Hepatocyte (in vitro differentiated cells): ENCODE data around the gene FRY. TPM values are rescaled to one million over a fixed set of nuclear protein-coding genes. Genes with fewer than 3 reads are reported as not detected.
A peak's percentile ranks its signal among the peaks of the same experiment; 100 is the strongest.

Source experiments
- DNase-seq: peaks from one replicate; pipeline ENCODE4 v3.0.0-alpha.2; 2016; ENCODE audit warnings: low spot score
- H2AFZ ChIP-seq: fragments of 200-600 bp; sonication (generic); 2 replicates; pipeline ENCODE4 v1.6.0; 2016; ENCODE audit warnings: antibody characterized with exemption, mild to moderate bottlenecking
- H3K27ac ChIP-seq: fragments of 200-600 bp; sonication (generic); 2 replicates; pipeline ENCODE4 v1.5.1; 2016; ENCODE audit warnings: mild to moderate bottlenecking
- H3K27me3 ChIP-seq: fragments of 200-600 bp; sonication (generic); 2 replicates; pipeline ENCODE4 v1.6.1; 2016
- H3K36me3 ChIP-seq: fragments of 200-600 bp; sonication (generic); replicated peaks from 2 replicates; pipeline ENCODE4 v1.5.1; 2016; ENCODE audit warnings: low read depth; ENCODE audit not compliant: insufficient read depth
- H3K4me1 ChIP-seq: fragments of 200-600 bp; sonication (generic); 2 replicates; pipeline ENCODE4 v1.5.1; 2016; ENCODE audit warnings: mild to moderate bottlenecking, moderate library complexity; ENCODE audit not compliant: insufficient read depth
- H3K4me2 ChIP-seq: fragments of 200-600 bp; sonication (generic); 2 replicates; pipeline ENCODE4 v1.6.0; 2016
- H3K4me3 ChIP-seq: fragments of 200-600 bp; sonication (generic); 2 replicates; pipeline ENCODE4 v1.5.1; 2016; ENCODE audit warnings: mild to moderate bottlenecking
- H3K79me2 ChIP-seq: fragments of 200-600 bp; sonication (generic); 2 replicates; pipeline ENCODE4 v1.6.0; 2017; ENCODE audit warnings: mild to moderate bottlenecking
- H3K9me2 ChIP-seq: fragments of 200-600 bp; sonication (generic); replicated peaks from 2 replicates; pipeline ENCODE4 v1.6.0; 2017; ENCODE audit warnings: mild to moderate bottlenecking; ENCODE audit not compliant: insufficient read depth
- H3K9me3 ChIP-seq: fragments of 200-600 bp; sonication (generic); 2 replicates; pipeline ENCODE4 v1.5.1; 2016; ENCODE audit warnings: low read depth, mild to moderate bottlenecking
- H4K20me1 ChIP-seq: fragments of 200-600 bp; sonication (generic); 2 replicates; pipeline ENCODE4 v1.6.0; 2016; ENCODE audit warnings: mild to moderate bottlenecking; ENCODE audit not compliant: insufficient read depth, poor library complexity, severe bottlenecking
- EZH2 ChIP-seq: fragments of 200-600 bp; sonication (generic); IDR thresholded peaks from 2 replicates; pipeline ENCODE4 v1.6.1; 2016; ENCODE audit warnings: antibody characterized with exemption, mild to moderate bottlenecking, borderline replicate concordance
- EZH2phosphoT487 ChIP-seq: fragments of 200-600 bp; sonication (generic); IDR thresholded peaks from one replicate; pipeline ENCODE4 v1.6.1; 2018; ENCODE audit warnings: antibody characterized with exemption, mild to moderate bottlenecking, low read depth, moderate library complexity; ENCODE audit not compliant: unreplicated experiment, severe bottlenecking
- WGBS: methylation state at CpG from one replicate; pipeline ENCODE4 v1.1.6; 2016; ENCODE audit warnings: low lambda C conversion rate; ENCODE audit errors: missing lambda C conversion rate; 5-methylcytosine and 5-hydroxymethylcytosine counted together
- polyA plus RNA-seq: library from polyadenylated mRNA; unstranded; fragments of >200 nt; fragmentation: Nextera tagmentation; extraction: Ambion mirVana; gene quantifications from 2 replicates; pipeline ENCODE4 v1.2.1, GENCODE V29; 2016
- total RNA-seq: library from RNA; depleted of rRNA; stranded (reverse); fragments of >200 nt; gene quantifications from 2 replicates; pipeline ENCODE4 v1.2.3, GENCODE V29; 2014
- TF ChIP-seq, protein P1 (sequence below): fragments of 200-600 bp; sonication (generic); IDR thresholded peaks from 2 replicates; pipeline ENCODE4 v1.5.1; 2016; ENCODE audit warnings: antibody characterized with exemption, mild to moderate bottlenecking; ENCODE audit not compliant: poor library complexity

FRY gene
- total and polyA plus RNA-seq, 2 experiments from 2014 or later: 2.4 to 3.7 TPM

DNA sequence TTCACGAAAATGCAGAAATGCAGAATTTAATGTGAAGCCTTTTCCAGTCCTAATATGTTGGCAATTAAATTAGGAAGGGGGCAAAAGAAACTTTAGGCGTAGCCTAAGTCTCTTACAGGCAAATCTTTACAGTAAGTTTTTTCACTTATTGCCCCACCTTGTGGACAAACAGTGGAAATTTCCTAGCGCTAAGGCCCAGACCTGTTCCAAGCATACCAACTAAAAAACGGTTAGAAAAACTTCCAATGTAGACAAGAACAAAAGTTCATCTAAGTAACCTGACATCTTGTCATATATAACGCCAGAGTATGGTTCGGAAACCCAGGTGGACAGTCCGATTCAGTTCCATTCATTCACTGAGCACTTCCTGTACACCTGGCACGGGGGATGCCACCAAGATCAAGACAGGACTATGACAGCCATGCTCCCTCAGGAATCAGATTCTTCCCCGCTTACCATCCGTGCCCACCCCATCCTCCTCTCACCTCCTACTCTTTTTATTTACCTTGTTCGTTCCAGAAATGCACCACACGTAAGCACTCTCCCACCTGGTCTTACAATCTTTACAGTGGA, 278.6 kb downstream of the FRY start:
- H3K4me2 ChIP-seq: no peak overlapping the region
- no peaks in the 10 kb centered on the region for H3K27me3 ChIP-seq
- H3K9me2 ChIP-seq: no peaks in the 10 kb centered on the region
- H3K27ac ChIP-seq: no peak overlapping the region
- no peaks in the 10 kb centered on the region for H3K79me2 ChIP-seq
- no peaks in the 10 kb centered on the region for H3K36me3 ChIP-seq
- TF ChIP-seq, protein P1, sequence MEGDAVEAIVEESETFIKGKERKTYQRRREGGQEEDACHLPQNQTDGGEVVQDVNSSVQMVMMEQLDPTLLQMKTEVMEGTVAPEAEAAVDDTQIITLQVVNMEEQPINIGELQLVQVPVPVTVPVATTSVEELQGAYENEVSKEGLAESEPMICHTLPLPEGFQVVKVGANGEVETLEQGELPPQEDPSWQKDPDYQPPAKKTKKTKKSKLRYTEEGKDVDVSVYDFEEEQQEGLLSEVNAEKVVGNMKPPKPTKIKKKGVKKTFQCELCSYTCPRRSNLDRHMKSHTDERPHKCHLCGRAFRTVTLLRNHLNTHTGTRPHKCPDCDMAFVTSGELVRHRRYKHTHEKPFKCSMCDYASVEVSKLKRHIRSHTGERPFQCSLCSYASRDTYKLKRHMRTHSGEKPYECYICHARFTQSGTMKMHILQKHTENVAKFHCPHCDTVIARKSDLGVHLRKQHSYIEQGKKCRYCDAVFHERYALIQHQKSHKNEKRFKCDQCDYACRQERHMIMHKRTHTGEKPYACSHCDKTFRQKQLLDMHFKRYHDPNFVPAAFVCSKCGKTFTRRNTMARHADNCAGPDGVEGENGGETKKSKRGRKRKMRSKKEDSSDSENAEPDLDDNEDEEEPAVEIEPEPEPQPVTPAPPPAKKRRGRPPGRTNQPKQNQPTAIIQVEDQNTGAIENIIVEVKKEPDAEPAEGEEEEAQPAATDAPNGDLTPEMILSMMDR: peak; percentile 72
- TF ChIP-seq EZH2phosphoT487: no peak
- H3K9me3 ChIP-seq: no peaks in the 10 kb centered on the region
- no peak overlapping the region for H2AFZ ChIP-seq
- no peaks in the 10 kb centered on the region for H4K20me1 ChIP-seq
- 42% methylated on average over 12 of the region's 12 CpGs for WGBS
- no peak overlapping the region for H3K4me3 ChIP-seq
- H3K4me1 ChIP-seq: no peaks in the 10 kb centered on the region
- DNase-seq: peak; percentile 74

DNA sequence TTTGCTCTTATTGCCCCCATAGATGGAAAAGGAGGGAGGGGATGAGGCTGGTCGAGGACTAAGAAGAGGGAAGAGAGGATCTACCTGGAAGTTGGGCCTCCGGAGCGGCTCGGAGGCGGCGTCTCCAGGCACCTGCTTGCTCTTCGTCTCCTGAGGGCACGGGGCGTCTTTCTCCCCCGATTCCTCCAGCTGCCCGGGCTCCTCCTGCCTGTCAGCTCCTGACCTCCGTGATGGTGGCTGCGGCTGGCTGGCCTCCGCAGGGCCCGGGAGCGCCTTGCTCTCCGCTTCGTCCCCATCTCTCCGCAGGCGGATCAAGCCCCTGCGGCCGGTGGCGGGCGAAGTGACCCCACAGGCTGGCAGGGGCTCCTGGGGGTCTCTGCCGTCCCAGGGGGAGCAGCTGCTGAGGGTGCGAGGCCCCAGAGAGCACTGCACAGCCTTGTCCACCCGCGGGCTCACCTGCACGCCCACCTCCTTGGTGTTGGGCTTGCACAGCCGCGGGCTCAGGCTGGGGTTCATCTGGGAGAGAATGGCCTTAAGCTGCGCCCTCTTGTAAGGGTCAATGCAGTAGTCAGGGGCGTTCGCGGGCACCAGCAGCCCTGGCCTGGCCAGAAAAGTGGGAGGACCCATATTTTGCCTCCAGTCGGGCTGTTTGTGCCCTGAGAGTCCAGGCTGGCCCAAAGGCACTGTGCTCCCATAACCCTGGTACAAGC, 279.8 kb downstream of the FRY start:
- Histone ChIP-seq H3K4me1 (no peaks in the 10 kb centered on the region), H3K9me2 (no peaks in the 10 kb centered on the region), H3K4me2 (no peak overlapping the region), H4K20me1 (no peaks in the 10 kb centered on the region), H3K36me3 (no peaks in the 10 kb centered on the region), H3K27me3 (no peaks in the 10 kb centered on the region), H2AFZ (no peak overlapping the region), H3K27ac (no peak overlapping the region), H3K4me3 (no peak overlapping the region), H3K9me3 (no peaks in the 10 kb centered on the region), H3K79me2 (no peaks in the 10 kb centered on the region)
- TF ChIP-seq, protein P1: no peak
- TF ChIP-seq EZH2phosphoT487 (no peak), EZH2 (no peak)
- WGBS: 96% methylated on average over 36 of the region's 36 CpGs
- no peak for DNase-seq

DNA sequence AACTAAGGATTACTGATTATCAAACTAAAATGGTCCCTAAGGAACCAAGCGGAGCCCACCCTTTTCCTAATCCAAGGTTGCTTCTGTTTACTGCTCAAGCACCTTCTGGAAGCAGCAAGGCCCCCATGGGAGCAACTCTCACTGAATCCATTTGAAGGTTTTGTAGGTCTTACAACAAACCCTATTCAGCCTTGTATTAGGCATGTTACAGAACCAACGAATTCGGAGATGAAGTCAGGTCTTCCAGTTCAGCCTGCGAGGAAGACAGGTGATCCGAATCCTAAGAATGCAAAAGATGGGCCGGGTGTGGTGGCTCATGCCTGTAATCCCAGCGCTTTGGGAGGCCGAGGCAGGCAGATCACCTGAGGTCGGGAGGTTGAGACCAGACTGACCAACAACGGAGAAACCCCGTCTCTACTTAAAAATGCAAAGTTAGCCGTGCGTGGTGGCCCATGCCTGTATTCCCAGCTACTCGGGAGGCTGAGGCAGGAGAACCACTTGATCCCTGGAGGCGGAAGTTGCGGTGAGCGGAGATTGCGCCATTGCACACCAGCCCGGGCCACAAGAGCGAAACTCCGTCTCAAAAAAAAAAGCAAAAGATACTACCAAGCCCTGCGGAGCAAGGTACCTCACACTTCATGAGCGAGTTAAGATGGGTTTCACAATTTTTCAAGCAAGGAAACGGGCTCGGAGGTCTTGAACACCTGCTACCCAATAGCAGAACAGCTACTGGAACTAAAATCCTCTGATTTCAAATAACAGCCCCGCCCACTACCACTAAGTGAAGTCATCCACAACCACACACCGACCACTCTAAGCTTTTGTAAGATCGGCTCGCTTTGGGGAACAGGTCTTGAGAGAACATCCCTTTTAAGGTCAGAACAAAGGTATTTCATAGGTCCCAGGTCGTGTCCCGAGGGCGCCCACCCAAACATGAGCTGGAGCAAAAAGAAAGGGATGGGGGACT, 283.0 kb downstream of the FRY start:
- Histone ChIP-seq H3K27ac (peak overlapping the region; percentile 99), H2AFZ (peak overlapping the region; percentile 100), H3K27me3 (no peaks in the 10 kb centered on the region), H3K4me1 (no peaks in the 10 kb centered on the region), H4K20me1 (no peaks in the 10 kb centered on the region), H3K4me3 (peak overlapping the region; percentile 79), H3K4me2 (peak overlapping the region; percentile 91), H3K79me2 (no peaks in the 10 kb centered on the region), H3K9me2 (no peaks in the 10 kb centered on the region), H3K9me3 (no peaks in the 10 kb centered on the region), H3K36me3 (no peaks in the 10 kb centered on the region)
- TF ChIP-seq EZH2phosphoT487: no peak
- TF ChIP-seq, protein P1: no peak
- 83% methylated on average over 32 of the region's 32 CpGs for WGBS
- DNase-seq: peak; percentile 66
